MM.1S (cell line): Measurements from ENCODE around the gene GNAT3.

Experiments used
- EZH2 ChIP-seq: fragments of 300-600 bp; sonication (generic); optimal IDR thresholded peaks from 2 replicates; pipeline ENCODE3; 2017; ENCODE audit warnings: low read depth, mild to moderate bottlenecking, antibody characterized with exemption, low read length, mixed read lengths
- EZH2phosphoT487 ChIP-seq: fragments of 300-600 bp; sonication (generic); IDR thresholded peaks from 2 replicates; pipeline ENCODE4 v1.6.1; 2018; ENCODE audit warnings: antibody characterized with exemption, low read length
- TF ChIP-seq, protein P1 (sequence below): fragments of 300-600 bp; sonication (generic); IDR thresholded peaks from 2 replicates; pipeline ENCODE4 v1.5.1; 2016; ENCODE audit warnings: antibody characterized with exemption, low read length, mixed read lengths

DNA sequence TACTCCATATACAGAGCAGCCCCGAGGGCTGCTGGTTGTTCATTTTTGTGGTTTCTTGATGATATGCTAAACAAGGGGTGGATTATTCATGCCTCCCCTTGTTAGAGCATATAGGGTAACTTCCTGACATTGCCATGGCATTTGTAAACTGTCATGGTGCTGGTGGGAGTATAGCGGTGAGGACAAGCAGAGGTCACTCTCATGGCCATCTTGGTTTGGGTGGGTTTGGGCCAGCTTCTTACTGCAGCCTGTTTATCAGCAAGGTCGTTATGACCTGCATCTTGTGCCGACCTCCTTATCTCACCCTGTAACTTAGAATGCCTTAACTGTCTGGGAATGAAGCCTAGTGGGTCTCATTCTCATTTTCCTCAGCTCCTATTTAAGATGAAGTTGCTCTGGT lies 31.3 kb downstream of the GNAT3 start:
- TF ChIP-seq, protein P1, sequence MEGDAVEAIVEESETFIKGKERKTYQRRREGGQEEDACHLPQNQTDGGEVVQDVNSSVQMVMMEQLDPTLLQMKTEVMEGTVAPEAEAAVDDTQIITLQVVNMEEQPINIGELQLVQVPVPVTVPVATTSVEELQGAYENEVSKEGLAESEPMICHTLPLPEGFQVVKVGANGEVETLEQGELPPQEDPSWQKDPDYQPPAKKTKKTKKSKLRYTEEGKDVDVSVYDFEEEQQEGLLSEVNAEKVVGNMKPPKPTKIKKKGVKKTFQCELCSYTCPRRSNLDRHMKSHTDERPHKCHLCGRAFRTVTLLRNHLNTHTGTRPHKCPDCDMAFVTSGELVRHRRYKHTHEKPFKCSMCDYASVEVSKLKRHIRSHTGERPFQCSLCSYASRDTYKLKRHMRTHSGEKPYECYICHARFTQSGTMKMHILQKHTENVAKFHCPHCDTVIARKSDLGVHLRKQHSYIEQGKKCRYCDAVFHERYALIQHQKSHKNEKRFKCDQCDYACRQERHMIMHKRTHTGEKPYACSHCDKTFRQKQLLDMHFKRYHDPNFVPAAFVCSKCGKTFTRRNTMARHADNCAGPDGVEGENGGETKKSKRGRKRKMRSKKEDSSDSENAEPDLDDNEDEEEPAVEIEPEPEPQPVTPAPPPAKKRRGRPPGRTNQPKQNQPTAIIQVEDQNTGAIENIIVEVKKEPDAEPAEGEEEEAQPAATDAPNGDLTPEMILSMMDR, result no peak
- TF ChIP-seq EZH2, result no peak
- no peak for TF ChIP-seq EZH2phosphoT487
